ENCODE measurements around the gene ABLIM2.

Gene ABLIM2

GRCh38 chr4:8081621-8082516 is 76.7 kb downstream of the ABLIM2 start:
- no peak for TF ChIP-seq CTCF (IDR thresholded peaks at IDR 0.05)

GRCh38 chr4:8081171-8081570 is 77.4 kb downstream of the ABLIM2 start:
- TF ChIP-seq CTCF (IDR thresholded peaks at IDR 0.05), result no peak

- no peak for TF ChIP-seq CTCF (IDR thresholded peaks at IDR 0.05)
Measured at GRCh38 chr4:8080754-8081065, 77.9 kb downstream of the ABLIM2 start.

GRCh38 chr4:8079916-8080753 is 78.5 kb downstream of the ABLIM2 start:
- TF ChIP-seq CTCF (IDR thresholded peaks at IDR 0.05), result no peak

GRCh38 chr4:8079031-8079885 is 79.4 kb downstream of the ABLIM2 start:
- no peak for TF ChIP-seq CTCF (IDR thresholded peaks at IDR 0.05)

GRCh38 chr4:8078610-8079015 is 80.0 kb downstream of the ABLIM2 start:
- no peak for TF ChIP-seq CTCF (IDR thresholded peaks at IDR 0.05)

- TF ChIP-seq CTCF (IDR thresholded peaks at IDR 0.05), result no peak
Measured at GRCh38 chr4:8078109-8078494, 80.5 kb downstream of the ABLIM2 start.
